SU-DHL-6 (cell line): ENCODE measurements around the gene UCK2.

ENCODE experiments used
- H2AFZ ChIP-seq: fragments of 200-600 bp; sonication (generic); 2 replicates; pipeline ENCODE4 v1.6.1; 2014; ENCODE audit warnings: low read depth, mild to moderate bottlenecking, moderate library complexity, mixed read lengths, antibody characterized with exemption, low read length; ENCODE audit not compliant: severe bottlenecking
- H3F3A ChIP-seq: fragments of 200-600 bp; shearing (Covaris generic); 2 replicates; pipeline ENCODE4 v1.6.0; 2016; ENCODE audit warnings: antibody characterized with exemption, mild to moderate bottlenecking; ENCODE audit not compliant: insufficient read depth
- H3K27ac ChIP-seq: fragments of 200-600 bp; sonication (generic); 2 replicates; pipeline ENCODE4 v1.5.1; 2016; ENCODE audit warnings: low read depth, mild to moderate bottlenecking, low read length, moderate library complexity, mixed read lengths
- H3K27me3 ChIP-seq: fragments of 200-600 bp; sonication (generic), shearing (Covaris generic); 2 replicates; pipeline ENCODE4 v1.6.0; 2014; ENCODE audit warnings: mild to moderate bottlenecking, low read length
- H3K36me3 ChIP-seq: fragments of 200-600 bp; sonication (generic); 2 replicates; pipeline ENCODE4 v1.6.1; 2014; ENCODE audit warnings: mild to moderate bottlenecking, low read length, mixed read lengths
- H3K4me2 ChIP-seq: fragments of 300-600, 200-600 bp; shearing (Covaris generic), sonication (generic); 2 replicates; pipeline ENCODE4 v1.6.0; 2014; ENCODE audit warnings: low read length, low read depth, mild to moderate bottlenecking; ENCODE audit not compliant: poor library complexity, severe bottlenecking
- H3K4me3 ChIP-seq: fragments of 200-600 bp; sonication (generic); 2 replicates; pipeline ENCODE4 v1.5.1; 2014; ENCODE audit warnings: antibody characterized with exemption, low read length, mild to moderate bottlenecking, mixed read lengths; ENCODE audit not compliant: insufficient read depth, poor library complexity, severe bottlenecking
- H3K79me2 ChIP-seq: fragments of 200-600 bp; sonication (generic); 2 replicates; pipeline ENCODE4 v1.6.1; 2014; ENCODE audit warnings: mild to moderate bottlenecking, low read length, moderate library complexity; ENCODE audit not compliant: insufficient read depth
- H3K9ac ChIP-seq: fragments of 200-600 bp; sonication (generic); 2 replicates; pipeline ENCODE4 v1.7.0; 2014; ENCODE audit warnings: mild to moderate bottlenecking, low read length
- H3K9me2 ChIP-seq: fragments of 200-600 bp; sonication (generic); replicated peaks from 2 replicates; pipeline ENCODE4 v1.6.1; 2014; ENCODE audit warnings: low read length; ENCODE audit not compliant: insufficient read depth
- H3K9me3 ChIP-seq: fragments of 200-600 bp; sonication (generic); 2 replicates; pipeline ENCODE4 v1.6.1; 2014; ENCODE audit warnings: low read length, mixed read lengths; ENCODE audit not compliant: insufficient read depth
- H4K20me1 ChIP-seq: fragments of 200-600 bp; sonication (generic); 2 replicates; pipeline ENCODE4 v1.6.1; 2014; ENCODE audit warnings: low read depth, mild to moderate bottlenecking, antibody characterized with exemption, low read length, moderate library complexity, mixed read lengths
- EZH2phosphoT487 ChIP-seq: fragments of 200-600 bp; sonication (generic), shearing (Covaris generic); conservative IDR thresholded peaks from 2 replicates; pipeline ENCODE4 v1.6.1; 2018; ENCODE audit warnings: mild to moderate bottlenecking, antibody characterized with exemption, low read length, moderate library complexity, mixed read lengths
- TF ChIP-seq, protein P1 (sequence below): fragments of 200-600 bp; sonication (generic); IDR thresholded peaks from one replicate; pipeline ENCODE4 v1.5.1; 2017; ENCODE audit warnings: antibody characterized with exemption, mild to moderate bottlenecking, low read length, moderate library complexity; ENCODE audit not compliant: insufficient read depth, poor library complexity, severe bottlenecking

UCK2 gene

DNA sequence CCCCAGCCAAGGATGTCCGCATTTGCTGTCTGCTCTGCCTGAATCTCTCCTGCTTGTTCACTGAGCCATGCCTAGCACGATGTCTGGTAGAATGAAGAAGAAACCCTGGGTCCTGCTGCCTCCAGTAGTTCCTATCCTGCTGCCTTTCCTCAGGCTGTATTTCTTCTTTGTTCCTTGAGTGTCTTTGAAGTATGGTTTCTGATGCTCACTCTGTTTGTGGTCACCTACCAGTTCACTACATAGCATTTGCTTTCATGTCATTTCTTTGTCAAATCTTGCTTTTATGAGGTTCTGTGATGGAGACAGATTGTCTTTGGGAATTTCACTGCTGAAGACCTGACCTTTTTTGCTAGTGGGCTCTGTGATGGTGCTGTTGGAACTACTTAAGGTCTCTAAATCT lies 5.9 kb downstream of the UCK2 start:
- Histone ChIP-seq H3K9me2 (no peaks in the 10 kb centered on the region), H3K27me3 (no peaks in the 10 kb centered on the region), H3K79me2 (peaks cover 99% of the 10 kb centered on the region), H3K4me2 (peak overlapping the region; percentile 16), H3K36me3 (no peaks in the 10 kb centered on the region), H3K27ac (0 out of 2 replicates have a peak overlapping the region, but pooled peaks have one; percentile 5), H3K9me3 (no peaks in the 10 kb centered on the region), H3K9ac (no peak overlapping the region), H3F3A (no peaks in the 10 kb centered on the region), H2AFZ (no peak overlapping the region), H3K4me3 (no peak overlapping the region), H4K20me1 (peaks cover 7% of the 10 kb centered on the region; the same call in 1 of the 2 replicates)
- TF ChIP-seq, protein P1, sequence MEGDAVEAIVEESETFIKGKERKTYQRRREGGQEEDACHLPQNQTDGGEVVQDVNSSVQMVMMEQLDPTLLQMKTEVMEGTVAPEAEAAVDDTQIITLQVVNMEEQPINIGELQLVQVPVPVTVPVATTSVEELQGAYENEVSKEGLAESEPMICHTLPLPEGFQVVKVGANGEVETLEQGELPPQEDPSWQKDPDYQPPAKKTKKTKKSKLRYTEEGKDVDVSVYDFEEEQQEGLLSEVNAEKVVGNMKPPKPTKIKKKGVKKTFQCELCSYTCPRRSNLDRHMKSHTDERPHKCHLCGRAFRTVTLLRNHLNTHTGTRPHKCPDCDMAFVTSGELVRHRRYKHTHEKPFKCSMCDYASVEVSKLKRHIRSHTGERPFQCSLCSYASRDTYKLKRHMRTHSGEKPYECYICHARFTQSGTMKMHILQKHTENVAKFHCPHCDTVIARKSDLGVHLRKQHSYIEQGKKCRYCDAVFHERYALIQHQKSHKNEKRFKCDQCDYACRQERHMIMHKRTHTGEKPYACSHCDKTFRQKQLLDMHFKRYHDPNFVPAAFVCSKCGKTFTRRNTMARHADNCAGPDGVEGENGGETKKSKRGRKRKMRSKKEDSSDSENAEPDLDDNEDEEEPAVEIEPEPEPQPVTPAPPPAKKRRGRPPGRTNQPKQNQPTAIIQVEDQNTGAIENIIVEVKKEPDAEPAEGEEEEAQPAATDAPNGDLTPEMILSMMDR = no peak
- TF ChIP-seq EZH2phosphoT487 = no peak

DNA sequence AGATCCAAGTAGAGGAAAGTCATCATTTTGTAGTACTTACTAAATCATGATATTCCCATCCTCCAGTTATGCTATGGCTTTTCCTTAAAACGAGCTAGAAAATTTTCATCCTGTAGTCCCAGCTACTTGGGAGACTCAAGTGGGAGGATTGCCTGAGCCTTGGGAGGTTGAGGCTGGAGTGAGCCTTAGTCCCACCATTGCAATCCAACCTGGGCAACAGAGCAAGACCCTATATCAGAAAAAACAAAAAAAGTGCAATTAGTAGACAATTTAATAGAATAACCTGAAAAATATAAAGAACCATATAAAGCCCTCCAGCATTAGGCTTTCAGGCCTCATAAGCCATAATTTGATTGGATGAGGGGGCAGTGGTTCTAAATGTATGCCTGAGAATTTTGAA lies 6.8 kb downstream of the UCK2 start:
- no peaks in the 10 kb centered on the region for H3K9me3 ChIP-seq
- no peak overlapping the region for H3K27ac ChIP-seq
- no peak overlapping the region for H3K4me2 ChIP-seq
- no peak overlapping the region for H3K4me3 ChIP-seq
- peaks cover 99% of the 10 kb centered on the region for H3K79me2 ChIP-seq
- H3F3A ChIP-seq = no peaks in the 10 kb centered on the region
- no peak for TF ChIP-seq EZH2phosphoT487
- TF ChIP-seq, protein P1 = no peak
- H3K9me2 ChIP-seq = no peaks in the 10 kb centered on the region
- H3K9ac ChIP-seq = no peak overlapping the region
- no peaks in the 10 kb centered on the region for H3K27me3 ChIP-seq
- H3K36me3 ChIP-seq = no peaks in the 10 kb centered on the region
- peaks cover 8% of the 10 kb centered on the region; the same call in 1 of the 2 replicates for H4K20me1 ChIP-seq
- H2AFZ ChIP-seq = no peak overlapping the region

DNA sequence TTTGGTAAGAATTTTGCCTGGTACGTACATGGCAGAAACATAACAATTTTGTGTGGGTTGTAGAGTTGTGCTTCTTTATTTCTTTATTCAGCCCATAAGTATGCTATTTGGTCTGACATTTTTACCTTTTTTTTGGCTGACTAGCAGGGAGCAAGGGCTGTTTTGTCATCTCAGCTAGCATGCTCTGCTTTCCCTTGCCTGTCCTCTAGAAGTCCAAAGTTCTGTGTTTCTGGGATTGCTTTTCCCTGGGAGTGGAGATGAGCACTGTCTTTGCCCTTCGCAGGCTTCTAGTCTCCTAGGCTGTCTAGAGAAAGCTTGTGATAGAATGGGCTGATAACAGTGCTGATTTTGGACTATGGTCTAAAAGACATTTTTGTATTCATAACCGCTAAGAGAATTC lies 7.5 kb downstream of the UCK2 start:
- Histone ChIP-seq H3F3A (no peaks in the 10 kb centered on the region), H3K79me2 (peaks cover 99% of the 10 kb centered on the region), H3K36me3 (no peaks in the 10 kb centered on the region), H3K27ac (no peak overlapping the region), H4K20me1 (peaks cover 8% of the 10 kb centered on the region; the same call in 1 of the 2 replicates), H3K4me2 (no peak overlapping the region), H3K4me3 (no peak overlapping the region), H3K9me2 (no peaks in the 10 kb centered on the region), H3K9ac (no peak overlapping the region), H2AFZ (no peak overlapping the region), H3K27me3 (no peaks in the 10 kb centered on the region), H3K9me3 (no peaks in the 10 kb centered on the region)
- TF ChIP-seq EZH2phosphoT487 = no peak
- TF ChIP-seq, protein P1 = no peak
